Psoas muscle (tissue), 8 donors: ENCODE measurements around the gene ZYG11B. TPM values are rescaled to one million over a fixed set of nuclear protein-coding genes. Genes with fewer than 3 reads are reported as not detected.

Source experiments
- ATAC-seq, 4 donors: fragments of 200-7000 bp; cut with Tn5 transposase; one replicate each; pipeline ENCODE4 v1.9.1; 2020; ENCODE audit warnings: moderate library complexity in 3 of 4, mild to moderate bottlenecking in 2 of 4
- DNase-seq, 2 donors: peaks; one replicate each; pipeline ENCODE4 v3.0.0-alpha.2; 2020
- H3K27ac ChIP-seq: fragments of 200-600 bp; one replicate; pipeline ENCODE4 v1.8.0; 2022
- H3K27me3 ChIP-seq, 3 donors: fragments of 200-600 bp in 1 of 3; one replicate each; pipeline versions ENCODE4 v1.6.1 to v1.8.0; 2013 to 2022; ENCODE audit warnings: low read length in 2 of 3, mild to moderate bottlenecking in 2 of 3, moderate library complexity in 1 of 3; ENCODE audit not compliant: insufficient read depth in 3 of 3
- H3K36me3 ChIP-seq, 2 donors: fragments of 200-600 bp in 1 of 2; one replicate each; pipeline versions ENCODE4 v1.6.1 to v1.8.0; 2013 to 2022; ENCODE audit warnings: low read depth in 1 of 2, mild to moderate bottlenecking in 1 of 2, moderate library complexity in 1 of 2; ENCODE audit not compliant: insufficient read depth in 1 of 2
- H3K4me1 ChIP-seq: fragments of 200-600 bp; one replicate; pipeline ENCODE4 v1.8.0; 2022
- H3K4me3 ChIP-seq: fragments of 200-600 bp; one replicate; pipeline ENCODE4 v1.8.0; 2022; ENCODE audit warnings: mild to moderate bottlenecking
- H3K9me3 ChIP-seq: fragments of 200-600 bp; one replicate; pipeline ENCODE4 v1.8.0; 2022
- WGBS, 3 donors: extraction: QIAGEN DNeasy Blood & Tissue Kit; methylation state at CpG; one replicate each; pipeline versions ENCODE4 v1.1.6 to v1.1.7; 2013; 5-methylcytosine and 5-hydroxymethylcytosine counted together
- intact Hi-C, 2 donors: fragments of 100-400 bp; cut with DNase I; formaldehyde crosslinking; loops; one replicate each; pipeline versions ENCODE4 v1.11.0 to v1.14.2; 2022
- polyA plus RNA-seq, 3 donors: library from polyadenylated mRNA; stranded (reverse); fragments of 200-250 nt; gene quantifications; one replicate each; pipeline ENCODE4 v1.2.3, GENCODE V29; 2013
- total RNA-seq, 4 donors: library from RNA; stranded (reverse); fragmentation: NEBNext Ultra II Directional in 2 of 4; extraction: Animal tissue kit (Norgen Biotek cat#: 25700) in 2 of 4; gene quantifications; one replicate each; pipeline versions ENCODE4 v1.2.1 to v1.2.4, GENCODE V29; 2021 to 2023
- TF ChIP-seq, protein P1 (sequence below): fragments of 200-600 bp; IDR thresholded peaks from one replicate; pipeline ENCODE4 v1.8.0; 2022; ENCODE audit warnings: antibody characterized with exemption
- donor health status: healthy with polysubstance abuse.
- donor health status: DM: no; HTN: no; CAD: no; lungs with moderate emphysema.
- donor health status: Bipolar disorder and iron deficiency.
- donor health status: healthy.
- donor health status: DM: yes; HTN: yes; CAD: no.
- donor health status: DM: no; HTN: no; CAD: no.
- donor health status: DM: no; HTN: no; CAD: no.
- donor health status: DM: yes; HTN: yes; CAD: no.

The ZYG11B gene
- total and polyA plus RNA-seq, 7 donors: 11.4 to 152 (median 82.8) TPM

DNA sequence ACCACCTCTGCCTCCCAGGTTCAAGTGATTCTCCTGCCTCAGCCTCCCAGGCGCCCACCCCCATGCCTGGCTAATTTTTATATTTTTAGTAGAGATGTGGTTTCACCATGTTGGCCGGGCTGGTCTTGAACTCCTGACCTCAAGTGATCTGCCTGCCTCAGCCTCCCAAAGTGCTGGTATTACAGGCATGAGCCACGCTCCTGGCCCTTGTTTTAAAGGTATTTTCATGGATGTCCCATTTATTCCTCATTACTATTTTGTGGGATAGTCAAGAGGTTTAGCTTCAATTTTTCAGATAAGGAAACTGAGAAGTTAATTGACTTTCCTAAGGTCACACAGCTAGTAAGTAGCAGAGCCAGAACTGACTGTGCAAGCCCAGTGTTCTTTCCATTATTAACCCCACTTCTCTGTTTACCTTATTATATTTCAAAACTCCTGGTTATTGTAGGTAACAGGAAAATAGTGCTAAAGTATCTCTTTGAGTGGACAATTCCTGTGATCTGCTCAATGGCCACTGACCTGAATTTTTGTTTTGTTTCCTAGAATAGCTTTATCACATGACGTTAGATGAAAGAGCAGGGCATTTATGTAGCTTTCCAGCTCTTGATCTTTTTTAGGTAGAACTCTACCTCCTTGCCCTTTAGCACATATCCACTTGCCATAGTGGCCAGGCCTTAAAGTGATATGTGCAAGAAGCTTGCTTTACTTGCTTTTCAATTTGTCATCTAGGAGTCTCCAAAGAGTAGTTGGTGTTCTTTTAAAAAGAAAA lies 13.6 kb downstream of the ZYG11B start:
- ATAC-seq (peak; percentile 60 to 70 (median 65)), DNase-seq (no peak)
- Histone ChIP-seq H3K9me3 (no peaks in the 10 kb centered on the region), H3K27ac (peak overlapping the region; percentile 80), H3K27me3 (no peaks in the 10 kb centered on the region), H3K4me3 (no peak overlapping the region), H3K4me1 (peaks cover 46% of the 10 kb centered on the region), H3K36me3 (no peaks in the 10 kb centered on the region)
- TF ChIP-seq, protein P1, sequence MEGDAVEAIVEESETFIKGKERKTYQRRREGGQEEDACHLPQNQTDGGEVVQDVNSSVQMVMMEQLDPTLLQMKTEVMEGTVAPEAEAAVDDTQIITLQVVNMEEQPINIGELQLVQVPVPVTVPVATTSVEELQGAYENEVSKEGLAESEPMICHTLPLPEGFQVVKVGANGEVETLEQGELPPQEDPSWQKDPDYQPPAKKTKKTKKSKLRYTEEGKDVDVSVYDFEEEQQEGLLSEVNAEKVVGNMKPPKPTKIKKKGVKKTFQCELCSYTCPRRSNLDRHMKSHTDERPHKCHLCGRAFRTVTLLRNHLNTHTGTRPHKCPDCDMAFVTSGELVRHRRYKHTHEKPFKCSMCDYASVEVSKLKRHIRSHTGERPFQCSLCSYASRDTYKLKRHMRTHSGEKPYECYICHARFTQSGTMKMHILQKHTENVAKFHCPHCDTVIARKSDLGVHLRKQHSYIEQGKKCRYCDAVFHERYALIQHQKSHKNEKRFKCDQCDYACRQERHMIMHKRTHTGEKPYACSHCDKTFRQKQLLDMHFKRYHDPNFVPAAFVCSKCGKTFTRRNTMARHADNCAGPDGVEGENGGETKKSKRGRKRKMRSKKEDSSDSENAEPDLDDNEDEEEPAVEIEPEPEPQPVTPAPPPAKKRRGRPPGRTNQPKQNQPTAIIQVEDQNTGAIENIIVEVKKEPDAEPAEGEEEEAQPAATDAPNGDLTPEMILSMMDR: no peak
- intact Hi-C loops: no loop called here
- 42 to 56% (median 56%) methylated on average over 4 of the region's 4 CpGs for WGBS, 3 donors

DNA sequence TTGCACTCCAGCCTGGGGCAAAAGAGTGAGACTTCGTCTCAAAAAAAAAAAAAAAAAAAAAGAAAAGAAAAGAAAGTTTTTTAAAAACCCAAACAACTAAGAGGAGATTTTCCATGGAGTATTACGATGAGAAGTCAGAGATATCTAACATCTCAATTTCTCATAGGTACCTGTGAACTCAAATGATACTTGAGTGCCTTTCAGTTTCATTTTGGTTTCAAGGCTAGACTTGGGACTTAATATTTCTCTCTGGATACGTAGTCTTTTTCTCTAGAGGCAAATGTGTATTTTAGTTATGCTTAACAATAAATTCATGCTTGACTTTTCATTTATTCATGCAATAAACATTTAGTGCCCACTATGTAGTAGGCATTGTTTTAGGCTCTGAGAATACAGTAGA lies 15.0 kb downstream of the ZYG11B start:
- 70 to 86% (median 70%) methylated on average over 3 of the region's 3 CpGs for WGBS, 3 donors
- TF ChIP-seq, protein P1: no peak
- no peaks in the 10 kb centered on the region for H3K9me3 ChIP-seq
- H3K27ac ChIP-seq: peak overlapping the region; percentile 80
- no peak for DNase-seq
- ATAC-seq: no peak
- H3K4me1 ChIP-seq: peaks cover 51% of the 10 kb centered on the region
- H3K4me3 ChIP-seq: no peak overlapping the region
- no peaks in the 10 kb centered on the region for H3K27me3 ChIP-seq
- no peaks in the 10 kb centered on the region for H3K36me3 ChIP-seq
- intact Hi-C loops: no loop called here

DNA sequence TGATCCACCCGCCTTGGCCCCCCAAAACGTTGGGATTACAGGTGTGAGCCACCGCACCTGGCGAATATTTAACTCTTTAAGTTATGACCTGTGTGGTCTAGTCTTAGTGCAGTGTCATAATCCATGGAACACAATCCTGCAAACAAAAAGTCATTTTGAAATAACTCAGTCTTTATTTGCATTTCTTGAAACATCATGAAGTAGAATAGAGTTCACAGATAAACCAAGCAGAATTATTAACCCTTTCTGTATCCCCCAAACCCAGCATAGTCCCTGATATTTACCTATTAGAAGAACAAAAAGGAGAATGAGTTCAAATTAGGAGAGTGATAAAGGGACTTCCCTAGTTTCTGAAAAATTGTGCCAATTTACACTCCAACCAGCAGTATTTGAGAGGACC lies 19.9 kb downstream of the ZYG11B start:
- Histone ChIP-seq H3K9me3 (no peaks in the 10 kb centered on the region), H3K4me1 (peaks cover 42% of the 10 kb centered on the region), H3K36me3 (no peaks in the 10 kb centered on the region), H3K27me3 (no peaks in the 10 kb centered on the region), H3K27ac (no peak overlapping the region), H3K4me3 (no peak overlapping the region)
- ATAC-seq (no peak), DNase-seq (no peak)
- intact Hi-C loops: loop anchor here in 1 of 2 donors (2.0 kb wide), 1 partner anchor 45 kb away; no protein-coding TSS in a partner anchor
- TF ChIP-seq, protein P1: no peak
- WGBS, 3 donors: 77 to 96% (median 78%) methylated on average over 4 of the region's 4 CpGs

DNA sequence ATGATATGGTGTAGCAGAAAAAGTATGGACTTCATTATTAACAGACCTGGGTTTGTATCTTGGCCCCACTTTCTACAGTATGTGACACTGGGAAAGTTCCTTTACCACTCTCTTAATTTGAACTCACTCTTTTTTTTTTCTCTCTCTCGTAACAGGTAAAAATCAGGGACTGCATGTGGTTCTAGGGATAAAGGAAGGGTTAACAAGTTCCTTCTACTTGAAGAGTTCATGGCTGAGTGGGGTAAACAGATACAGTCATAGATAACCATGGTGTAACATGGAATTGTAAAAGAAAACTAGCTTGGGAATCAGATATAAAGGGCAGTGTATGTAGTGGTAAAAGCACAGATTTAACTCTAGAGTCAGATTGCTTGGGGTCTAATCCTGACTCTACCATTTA lies 21.2 kb downstream of the ZYG11B start:
- TF ChIP-seq, protein P1: no peak

More for the DNA sequence above, 21.2 kb downstream of the ZYG11B start:
- Histone ChIP-seq H3K27me3 (no peaks in the 10 kb centered on the region), H3K4me3 (no peak overlapping the region), H3K4me1 (peaks cover 41% of the 10 kb centered on the region), H3K27ac (peak overlapping the region; percentile 10), H3K36me3 (no peaks in the 10 kb centered on the region), H3K9me3 (no peaks in the 10 kb centered on the region)
- DNase-seq (no peak), ATAC-seq (no peak)
- intact Hi-C loops: loop anchor here in 1 of 2 donors (2.0 kb wide), 1 partner anchor 47 kb away; no protein-coding TSS in a partner anchor
- WGBS, 3 donors: 63 to 85% (median 71%) methylated on average over 1 of the region's 1 CpG
